Measurements from ENCODE around the gene FOXI3.
"Not testable (repeated sequence)": the region's sequence is repeated elsewhere in the genome, so short reads cannot be mapped to it uniquely, and the experiment has no call there.

Gene FOXI3

GRCh38 chr2:88423733-88424132 lies 28.8 kb downstream of the FOXI3 start:
- no peaks in the 10 kb centered on the region for H3K9me3 ChIP-seq (replicated peaks in 1 of 2; ENCODE audit: control insufficient read depth in 2 of 2, insufficient read depth in 1 of 2, low read depth in 1 of 2, low read length in 2 of 2)
- no CpG with 5 or more reads among the region's 2 CpGs for WGBS, 2 donors (ENCODE audit: extremely low coverage in 2 of 2, insufficient read length in 2 of 2, insufficient replicate concordance in 1 of 2)

GRCh38 chr2:88419051-88419450 lies 33.4 kb downstream of the FOXI3 start:
- not testable (repeated sequence) for H3K14ac ChIP-seq (ENCODE audit: low read length); H3K4me3 ChIP-seq (ENCODE audit: low read length in 2 of 2); H3K23ac ChIP-seq (ENCODE audit: low read depth, low read length, poor library complexity); H3K79me1 ChIP-seq (ENCODE audit: low read depth, low read length); H2AK5ac ChIP-seq (ENCODE audit: low read depth, low read length); H3K27me3 ChIP-seq (ENCODE audit: control insufficient read depth in 3 of 3, insufficient read depth in 3 of 3, low read depth in 1 of 3, low read length in 3 of 3); H2BK120ac ChIP-seq (ENCODE audit: low read depth, low read length); H3K36me3 ChIP-seq (replicated peaks in 1 of 2; ENCODE audit: control insufficient read depth in 2 of 2, insufficient read depth in 2 of 2, low read length in 2 of 2); H3K27ac ChIP-seq (replicated peaks; ENCODE audit: low read length); H4K91ac ChIP-seq (ENCODE audit: low read depth, low read length, poor library complexity); DNase-seq (ENCODE audit: low spot score); H3K9me3 ChIP-seq (replicated peaks in 1 of 2; ENCODE audit: control insufficient read depth in 2 of 2, insufficient read depth in 1 of 2, low read depth in 1 of 2, low read length in 2 of 2); H3K9ac ChIP-seq (ENCODE audit: low read depth, low read length, poor library complexity); H2BK5ac ChIP-seq (ENCODE audit: low read length); H4K8ac ChIP-seq (ENCODE audit: low read depth, low read length); H3K4me2 ChIP-seq (ENCODE audit: insufficient read depth, low read length, poor library complexity, severe bottlenecking); H2BK15ac ChIP-seq (ENCODE audit: low read length); H3K4me1 ChIP-seq (ENCODE audit: control insufficient read depth in 2 of 2, insufficient read depth in 1 of 2, low read depth in 1 of 2, low read length in 2 of 2); H2BK12ac ChIP-seq (ENCODE audit: low read length); H3K18ac ChIP-seq (ENCODE audit: low read length); H3K4ac ChIP-seq (ENCODE audit: low read length); H2AFZ ChIP-seq (ENCODE audit: low read length)
- no CpG with 5 or more reads among the region's 9 CpGs for WGBS, 2 donors (ENCODE audit: extremely low coverage in 2 of 2, insufficient read length in 2 of 2, insufficient replicate concordance in 1 of 2)

More at GRCh38 chr2:88423733-88424132, 28.8 kb downstream of the FOXI3 start:
- no peak overlapping the region for H4K91ac ChIP-seq (ENCODE audit: low read depth, low read length, poor library complexity)
- no peak overlapping the region for H3K23ac ChIP-seq (ENCODE audit: low read depth, low read length, poor library complexity)
- no peak overlapping the region for H2BK12ac ChIP-seq (ENCODE audit: low read length)
- H2AFZ ChIP-seq (ENCODE audit: low read length): no peak overlapping the region
- no peak for DNase-seq (ENCODE audit: low spot score)
- no peak overlapping the region for H3K14ac ChIP-seq (ENCODE audit: low read length)
- H3K27ac ChIP-seq (replicated peaks; ENCODE audit: low read length): no peak overlapping the region
- H3K4ac ChIP-seq (ENCODE audit: low read length): no peak overlapping the region
- no peak overlapping the region for H3K4me2 ChIP-seq (ENCODE audit: insufficient read depth, low read length, poor library complexity, severe bottlenecking)
- no peak overlapping the region for H3K9ac ChIP-seq (ENCODE audit: low read depth, low read length, poor library complexity)
- H3K18ac ChIP-seq (ENCODE audit: low read length): no peak overlapping the region
- no peak overlapping the region for H4K8ac ChIP-seq (ENCODE audit: low read depth, low read length)
- no peak overlapping the region for H2BK120ac ChIP-seq (ENCODE audit: low read depth, low read length)
- H3K27me3 ChIP-seq (ENCODE audit: control insufficient read depth in 3 of 3, insufficient read depth in 3 of 3, low read depth in 1 of 3, low read length in 3 of 3): no peaks in the 10 kb centered on the region
- no peak overlapping the region for H2BK15ac ChIP-seq (ENCODE audit: low read length)
- H2AK5ac ChIP-seq (ENCODE audit: low read depth, low read length): no peak overlapping the region
- H2BK5ac ChIP-seq (ENCODE audit: low read length): no peak overlapping the region
- H3K36me3 ChIP-seq (replicated peaks in 1 of 2; ENCODE audit: control insufficient read depth in 2 of 2, insufficient read depth in 2 of 2, low read length in 2 of 2): no peaks in the 10 kb centered on the region
- no peaks in the 10 kb centered on the region for H3K79me1 ChIP-seq (ENCODE audit: low read depth, low read length)
- H3K4me1 ChIP-seq (ENCODE audit: control insufficient read depth in 2 of 2, insufficient read depth in 1 of 2, low read depth in 1 of 2, low read length in 2 of 2): no peaks in the 10 kb centered on the region
- no peak overlapping the region for H3K4me3 ChIP-seq (ENCODE audit: low read length in 2 of 2)

- H3K4me3 ChIP-seq (ENCODE audit: low read length in 2 of 2): no peak overlapping the region
- H3K27me3 ChIP-seq (ENCODE audit: control insufficient read depth in 3 of 3, insufficient read depth in 3 of 3, low read depth in 1 of 3, low read length in 3 of 3): peaks cover 0 to 8% (median 0%) of the 10 kb centered on the region in 3 experiments
- no peak overlapping the region for H3K27ac ChIP-seq (replicated peaks; ENCODE audit: low read length)
- no peak overlapping the region for H3K4me2 ChIP-seq (ENCODE audit: insufficient read depth, low read length, poor library complexity, severe bottlenecking)
- H3K23ac ChIP-seq (ENCODE audit: low read depth, low read length, poor library complexity): no peak overlapping the region
- H3K4me1 ChIP-seq (ENCODE audit: control insufficient read depth in 2 of 2, insufficient read depth in 1 of 2, low read depth in 1 of 2, low read length in 2 of 2): peaks cover 0 to 7% of the 10 kb centered on the region in 2 donors
- H3K79me1 ChIP-seq (ENCODE audit: low read depth, low read length): no peaks in the 10 kb centered on the region
- H3K9me3 ChIP-seq (replicated peaks in 1 of 2; ENCODE audit: control insufficient read depth in 2 of 2, insufficient read depth in 1 of 2, low read depth in 1 of 2, low read length in 2 of 2): no peaks in the 10 kb centered on the region
- no peak for DNase-seq (ENCODE audit: low spot score)
- no peak overlapping the region for H4K91ac ChIP-seq (ENCODE audit: low read depth, low read length, poor library complexity)
- no peak overlapping the region for H2BK120ac ChIP-seq (ENCODE audit: low read depth, low read length)
- H2BK15ac ChIP-seq (ENCODE audit: low read length): no peak overlapping the region
- no peaks in the 10 kb centered on the region for H3K36me3 ChIP-seq (replicated peaks in 1 of 2; ENCODE audit: control insufficient read depth in 2 of 2, insufficient read depth in 2 of 2, low read length in 2 of 2)
- no peak overlapping the region for H2BK5ac ChIP-seq (ENCODE audit: low read length)
- H2BK12ac ChIP-seq (ENCODE audit: low read length): no peak overlapping the region
- H4K8ac ChIP-seq (ENCODE audit: low read depth, low read length): no peak overlapping the region
- WGBS, 2 donors (ENCODE audit: extremely low coverage in 2 of 2, insufficient read length in 2 of 2, insufficient replicate concordance in 1 of 2): no CpG with 5 or more reads among the region's 6 CpGs
- no peak overlapping the region for H3K18ac ChIP-seq (ENCODE audit: low read length)
- H2AK5ac ChIP-seq (ENCODE audit: low read depth, low read length): no peak overlapping the region
- no peak overlapping the region for H2AFZ ChIP-seq (ENCODE audit: low read length)
- no peak overlapping the region for H3K14ac ChIP-seq (ENCODE audit: low read length)
- no peak overlapping the region for H3K4ac ChIP-seq (ENCODE audit: low read length)
- H3K9ac ChIP-seq (ENCODE audit: low read depth, low read length, poor library complexity): no peak overlapping the region
These were observed 36.4 kb downstream of the FOXI3 start for GRCh38 chr2:88416016-88416663.

- H3K9me3 ChIP-seq (replicated peaks in 1 of 2; ENCODE audit: control insufficient read depth in 2 of 2, insufficient read depth in 1 of 2, low read depth in 1 of 2, low read length in 2 of 2); H4K8ac ChIP-seq (ENCODE audit: low read depth, low read length); H2BK12ac ChIP-seq (ENCODE audit: low read length); H4K91ac ChIP-seq (ENCODE audit: low read depth, low read length, poor library complexity); DNase-seq (ENCODE audit: low spot score); H3K27me3 ChIP-seq (ENCODE audit: control insufficient read depth in 3 of 3, insufficient read depth in 3 of 3, low read depth in 1 of 3, low read length in 3 of 3); H2AK5ac ChIP-seq (ENCODE audit: low read depth, low read length); H3K27ac ChIP-seq (replicated peaks; ENCODE audit: low read length); H2BK120ac ChIP-seq (ENCODE audit: low read depth, low read length); H2BK15ac ChIP-seq (ENCODE audit: low read length); H3K79me1 ChIP-seq (ENCODE audit: low read depth, low read length); H2BK5ac ChIP-seq (ENCODE audit: low read length); H2AFZ ChIP-seq (ENCODE audit: low read length); H3K4me1 ChIP-seq (ENCODE audit: control insufficient read depth in 2 of 2, insufficient read depth in 1 of 2, low read depth in 1 of 2, low read length in 2 of 2); H3K4me3 ChIP-seq (ENCODE audit: low read length in 2 of 2); H3K4me2 ChIP-seq (ENCODE audit: insufficient read depth, low read length, poor library complexity, severe bottlenecking); H3K14ac ChIP-seq (ENCODE audit: low read length); H3K36me3 ChIP-seq (replicated peaks in 1 of 2; ENCODE audit: control insufficient read depth in 2 of 2, insufficient read depth in 2 of 2, low read length in 2 of 2); H3K4ac ChIP-seq (ENCODE audit: low read length); H3K23ac ChIP-seq (ENCODE audit: low read depth, low read length, poor library complexity); H3K18ac ChIP-seq (ENCODE audit: low read length); H3K9ac ChIP-seq (ENCODE audit: low read depth, low read length, poor library complexity): not testable (repeated sequence)
- WGBS, 2 donors (ENCODE audit: extremely low coverage in 2 of 2, insufficient read length in 2 of 2, insufficient replicate concordance in 1 of 2): no CpG with 5 or more reads among the region's 5 CpGs
These were observed 43.6 kb downstream of the FOXI3 start for GRCh38 chr2:88408870-88409269.

Measured in neuronal stem cell (in vitro differentiated cells).